ENCODE data around the gene ADCK2.
"Not testable (repeated sequence)": the region's sequence is repeated elsewhere in the genome, so short reads cannot be mapped to it uniquely, and the experiment has no call there.

ADCK2 gene

DNA sequence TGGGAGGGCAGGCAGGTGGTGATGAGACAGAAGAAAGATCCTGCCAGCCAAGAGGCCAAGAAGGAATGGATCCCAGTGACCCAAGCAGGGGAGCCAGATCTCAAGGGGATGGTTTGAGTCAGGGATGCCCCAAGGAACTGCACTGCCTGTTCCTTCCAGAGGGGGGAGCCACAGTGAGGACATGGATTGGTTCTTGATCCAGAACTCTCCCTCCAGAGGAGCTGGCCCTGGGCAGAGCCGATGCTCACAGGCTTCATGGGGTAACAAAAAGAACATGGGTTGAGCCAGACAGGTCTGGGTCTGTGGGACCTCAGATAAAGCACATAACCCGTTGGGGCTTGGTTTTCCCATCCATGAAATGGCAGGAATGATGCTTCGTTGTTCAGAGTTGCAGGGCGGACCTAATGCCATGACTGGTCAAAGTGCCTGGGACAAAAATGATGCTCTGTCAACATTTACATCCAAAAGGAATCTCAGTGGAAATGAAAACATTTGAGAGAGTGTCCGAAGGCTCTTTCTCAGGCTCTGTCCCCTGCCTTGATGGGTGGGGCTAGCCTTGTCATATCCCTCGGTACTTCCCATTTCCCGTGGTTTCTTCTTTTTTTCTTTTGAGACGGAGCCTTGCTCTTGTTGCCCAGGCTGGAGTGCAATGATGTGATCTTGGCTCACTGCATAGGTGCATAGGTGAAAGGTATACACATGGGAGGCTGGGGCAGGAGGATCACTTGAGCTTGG lies 27.4 kb upstream of the ADCK2 start:
- no peak for DNase-seq (ENCODE audit: low read depth in 2 of 2)

DNA sequence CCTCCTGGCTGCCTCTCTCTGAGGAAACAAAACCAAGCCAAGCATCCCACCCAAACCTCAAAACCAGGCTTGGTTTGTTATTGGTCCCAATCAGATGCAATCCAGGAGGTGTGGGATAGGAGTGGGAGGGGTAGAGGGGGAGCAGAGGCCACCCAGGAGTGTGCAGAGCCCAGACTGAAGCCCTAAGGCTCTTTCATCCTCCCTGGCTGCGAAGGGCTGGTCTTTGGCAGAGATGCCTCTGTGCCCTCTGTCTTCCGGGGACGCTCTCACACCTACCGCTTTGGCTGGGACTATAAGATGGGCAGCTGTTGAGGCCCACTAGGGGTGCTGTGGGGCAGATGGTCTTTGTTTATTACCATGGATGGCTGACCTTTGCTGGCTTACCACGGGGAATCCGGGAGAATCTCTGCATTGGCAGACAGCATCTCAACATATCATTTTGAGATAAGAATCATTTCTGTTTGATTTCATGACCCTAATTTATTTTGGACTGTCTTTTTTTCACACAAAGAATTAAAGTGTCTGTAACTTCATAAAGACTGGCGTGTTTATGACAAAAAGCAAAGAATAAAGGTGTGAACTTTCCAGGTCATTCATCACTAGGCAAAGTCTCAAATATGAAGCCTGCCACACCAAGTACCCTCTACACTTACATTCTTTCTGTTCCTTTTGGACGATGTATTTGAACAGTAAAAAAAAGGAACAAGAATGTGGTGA lies 25.7 kb upstream of the ADCK2 start:
- DNase-seq (ENCODE audit: low read depth in 2 of 2) = no peak

DNA sequence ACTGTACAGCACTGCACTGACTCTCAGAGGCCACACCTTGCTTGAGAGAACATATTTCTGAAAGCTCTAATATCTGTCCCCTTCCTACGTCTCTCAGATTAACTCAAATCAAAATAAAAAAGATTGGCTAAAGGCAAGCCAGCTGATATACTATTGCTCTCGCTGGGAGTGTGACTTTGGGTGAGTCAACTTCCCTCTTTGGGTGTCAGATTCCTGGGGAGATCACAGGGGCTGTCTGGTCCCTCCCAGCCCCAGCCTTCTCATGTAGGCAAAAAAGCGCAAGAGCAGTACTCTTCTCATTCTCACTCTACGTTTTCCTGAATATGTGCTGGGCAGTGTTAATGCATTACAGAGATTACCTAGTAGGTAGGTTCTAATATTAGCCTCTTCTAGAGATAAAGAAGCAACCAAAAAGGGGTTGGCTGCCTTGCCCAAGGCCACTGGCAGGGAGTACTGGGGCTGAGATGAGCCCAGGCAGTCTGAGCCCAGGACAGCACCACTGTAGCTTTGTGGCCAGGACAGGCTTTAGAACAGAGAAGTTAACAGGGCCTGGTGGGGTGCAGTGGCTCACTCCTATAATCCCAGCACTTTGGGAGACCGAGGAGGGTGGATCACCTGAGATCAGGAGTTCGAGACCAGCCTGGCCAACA lies 23.1 kb upstream of the ADCK2 start:
- no peak for DNase-seq (ENCODE audit: low read depth in 2 of 2)

- DNase-seq (ENCODE audit: low read depth in 2 of 2) = no peak
Measured at GRCh38 chr7:140650367-140650766, 22.4 kb upstream of the ADCK2 start.

GRCh38 chr7:140653319-140654108 lies 19.2 kb upstream of the ADCK2 start:
- no peak for DNase-seq (ENCODE audit: low read depth in 2 of 2)

GRCh38 chr7:140654109-140654387 lies 18.7 kb upstream of the ADCK2 start:
- DNase-seq (ENCODE audit: low read depth in 2 of 2) = no peak

GRCh38 chr7:140654661-140655060 lies 18.1 kb upstream of the ADCK2 start:
- DNase-seq (ENCODE audit: low read depth in 2 of 2) = no peak

DNA sequence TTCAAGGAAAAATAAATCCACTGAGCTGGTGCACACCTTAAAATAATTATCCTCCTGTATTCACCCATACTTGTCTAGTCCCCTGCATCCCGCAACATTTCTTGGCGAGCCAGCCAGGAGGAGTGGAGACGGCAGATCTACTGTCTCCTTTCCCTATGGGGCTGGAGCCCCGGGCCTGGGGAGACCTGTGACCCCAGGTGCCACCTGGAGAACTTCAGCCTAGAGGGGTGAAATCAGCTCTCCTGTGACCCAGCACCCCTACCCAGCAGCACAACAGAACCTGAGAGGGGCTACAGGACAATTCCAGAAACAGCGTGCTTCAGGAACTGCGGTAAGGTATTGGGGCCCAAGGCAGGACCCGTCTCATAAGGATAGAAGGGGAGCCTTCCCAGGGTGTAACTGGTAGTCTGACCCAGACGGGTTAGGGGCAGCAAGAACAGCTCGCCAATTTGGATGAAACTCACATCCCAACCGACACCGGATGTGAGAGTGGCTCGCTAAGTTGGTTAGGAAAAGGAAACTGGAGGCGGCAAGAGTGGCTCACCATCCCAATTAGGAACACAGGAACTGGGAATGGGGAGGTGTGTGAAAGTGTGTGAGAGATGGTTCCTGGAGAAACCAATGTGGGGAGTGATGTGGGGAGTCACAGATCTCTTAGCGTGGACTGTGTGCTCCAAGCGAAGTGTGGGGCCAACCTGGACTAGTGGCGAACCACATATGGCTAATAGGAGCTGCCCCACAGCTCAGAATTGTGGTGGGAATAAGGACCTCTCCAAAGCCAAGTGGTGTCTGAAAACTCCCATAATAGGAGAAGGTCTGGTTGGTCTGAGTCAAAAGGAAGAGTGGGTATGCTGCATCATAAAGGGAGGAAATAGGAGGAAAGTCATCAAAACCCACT lies 17.0 kb upstream of the ADCK2 start:
- DNase-seq (ENCODE audit: low read depth in 2 of 2) = no peak

GRCh38 chr7:140656548-140657515 lies 15.9 kb upstream of the ADCK2 start:
- no peak for DNase-seq (ENCODE audit: low read depth in 2 of 2)

DNA sequence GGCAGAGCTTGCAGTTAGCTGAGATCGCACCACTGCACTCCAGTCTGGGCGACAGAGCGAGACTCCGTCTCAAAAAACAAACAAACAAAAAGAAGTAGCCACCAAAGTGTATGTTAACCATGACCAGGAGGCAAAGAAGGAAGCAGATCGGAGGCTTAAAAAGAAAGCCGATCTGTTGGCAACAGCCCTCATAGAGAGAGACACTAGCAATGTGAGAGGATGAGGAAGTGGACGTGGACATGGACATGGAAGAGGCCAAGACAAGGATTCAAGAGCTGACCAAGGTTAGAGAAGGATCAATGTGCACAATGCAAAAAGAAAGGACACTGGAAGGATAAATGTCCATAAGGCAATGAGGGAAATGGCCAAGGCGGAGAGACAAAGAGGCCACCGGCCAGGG lies 14.9 kb upstream of the ADCK2 start:
- no peak for DNase-seq (ENCODE audit: low read depth in 2 of 2)

DNA sequence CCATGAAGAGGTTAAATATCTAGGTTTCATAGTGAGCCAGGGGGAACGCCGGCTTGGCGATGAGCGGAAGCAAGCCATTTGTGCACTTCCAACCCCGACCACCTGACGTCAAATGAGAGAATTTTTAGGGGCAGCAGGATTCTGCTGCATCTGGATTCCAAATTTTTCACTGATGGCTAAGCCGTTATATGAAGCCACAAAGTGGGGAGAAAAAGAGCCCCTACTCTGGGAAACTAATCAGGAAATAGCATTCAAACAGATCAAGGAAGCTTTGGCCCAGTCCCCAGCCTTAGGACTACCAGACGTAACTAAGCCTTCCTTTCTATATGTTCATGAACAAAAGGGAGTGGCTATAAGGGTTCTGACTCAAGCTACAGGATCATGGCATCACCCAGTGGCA lies 12.9 kb upstream of the ADCK2 start:
- DNase-seq (ENCODE audit: low read depth in 2 of 2) = no peak

DNA sequence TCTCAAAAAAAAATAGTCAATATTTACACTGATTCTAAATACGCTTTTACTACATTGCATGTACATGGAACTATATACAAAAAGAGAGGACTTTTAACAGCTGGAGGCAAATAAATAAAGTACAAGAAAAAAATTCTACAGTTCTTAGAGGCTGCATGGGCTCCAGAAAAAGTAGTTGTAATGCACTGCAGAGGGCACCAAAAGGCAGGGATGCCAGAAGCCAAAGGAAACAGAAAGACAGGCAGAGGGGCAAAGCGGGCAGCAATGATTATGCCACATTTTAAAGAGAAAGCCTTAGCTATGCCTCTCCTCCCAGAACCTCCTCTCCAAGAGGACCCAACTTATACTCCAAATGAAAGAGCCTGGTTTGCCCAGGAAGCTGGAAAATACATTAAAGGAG lies 11.6 kb upstream of the ADCK2 start:
- no peak for DNase-seq (ENCODE audit: low read depth in 2 of 2)

- DNase-seq (ENCODE audit: low read depth in 2 of 2) = not testable (repeated sequence)
Measured at GRCh38 chr7:140662938-140663337, 9.8 kb upstream of the ADCK2 start.

GRCh38 chr7:140667476-140667875 lies 5.3 kb upstream of the ADCK2 start:
- no peak for DNase-seq (ENCODE audit: low read depth in 2 of 2)

- no peak for DNase-seq (ENCODE audit: low read depth in 2 of 2)
Measured at GRCh38 chr7:140668641-140669040, 4.1 kb upstream of the ADCK2 start.

DNA sequence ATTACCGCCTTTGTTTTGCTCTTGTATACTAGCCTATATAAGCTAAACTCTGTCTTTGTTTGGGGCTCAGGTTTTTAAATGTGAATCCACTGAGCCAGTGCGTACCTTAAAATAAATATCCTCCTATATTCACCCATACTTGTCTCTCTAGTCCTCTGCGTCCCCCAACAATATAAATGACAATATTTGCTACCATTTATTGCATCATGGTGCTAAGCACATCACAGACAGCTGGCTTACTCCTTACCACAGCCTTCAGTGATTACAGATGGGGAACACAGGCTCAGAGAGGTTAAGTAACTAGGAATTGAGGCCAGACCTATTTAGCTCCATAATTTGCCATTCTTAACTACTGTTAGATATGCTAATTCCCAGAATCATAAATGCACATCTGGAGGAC lies 3.4 kb upstream of the ADCK2 start:
- no peak for DNase-seq (ENCODE audit: low read depth in 2 of 2)

DNA sequence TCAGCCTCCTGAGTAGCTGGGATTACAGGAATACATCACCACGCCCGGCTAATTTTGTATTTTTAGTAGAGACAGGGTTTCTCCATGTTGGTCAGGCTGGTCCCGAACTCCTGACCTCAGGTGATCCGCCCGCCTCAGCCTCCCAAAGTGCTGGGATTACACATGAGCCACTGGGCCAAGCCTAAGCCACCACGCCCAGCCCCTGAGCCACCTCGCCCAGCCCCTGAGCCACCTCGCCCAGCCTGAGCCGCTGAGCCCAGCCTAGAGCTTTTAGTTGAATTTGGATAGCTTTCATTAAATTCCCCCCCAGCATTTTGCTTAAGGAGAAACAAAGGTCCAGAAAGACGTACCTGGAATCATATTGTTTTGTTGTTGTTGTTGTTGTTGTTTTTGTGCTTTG lies 2.9 kb upstream of the ADCK2 start:
- not testable (repeated sequence) for DNase-seq (ENCODE audit: low read depth in 2 of 2)

- DNase-seq (ENCODE audit: low read depth in 2 of 2) = no peak
Measured at GRCh38 chr7:140670343-140670935, 2.3 kb upstream of the ADCK2 start.

GRCh38 chr7:140671966-140672365 lies 779 bp upstream of the ADCK2 start:
- no peak for DNase-seq (ENCODE audit: low read depth in 2 of 2)
